Ishikawa (cell line): ENCODE measurements around the gene GUCY2D.

Source experiments
- CEBPB ChIP-seq: IDR thresholded peaks from 2 replicates; pipeline ENCODE4 v1.6.1; 2012
- CREB1 ChIP-seq: IDR thresholded peaks from 2 replicates; pipeline ENCODE4 v1.6.1; 2012; ENCODE audit warnings: low read depth
- EGR1 ChIP-seq: IDR thresholded peaks from 2 replicates; pipeline ENCODE4 v1.6.1; 2012
- EP300 ChIP-seq: IDR thresholded peaks from 2 replicates; pipeline ENCODE4 v1.6.1; 2012; ENCODE audit warnings: borderline replicate concordance
- FOXM1 ChIP-seq: IDR thresholded peaks from 2 replicates; pipeline ENCODE4 v1.6.1; 2012; ENCODE audit warnings: low read depth, borderline replicate concordance
- MAX ChIP-seq: IDR thresholded peaks from 2 replicates; pipeline ENCODE4 v1.6.1; 2012
- NFIC ChIP-seq: IDR thresholded peaks from 2 replicates; pipeline ENCODE4 v1.6.1; 2012
- RAD21 ChIP-seq: IDR thresholded peaks from 2 replicates; pipeline ENCODE4 v1.6.1; 2012; ENCODE audit warnings: low read depth
- REST ChIP-seq: IDR thresholded peaks from 2 replicates; pipeline ENCODE4 v1.6.1; 2012; ENCODE audit warnings: low read depth, mild to moderate bottlenecking
- TAF1 ChIP-seq: IDR thresholded peaks from 2 replicates; pipeline ENCODE4 v1.6.1; 2012; ENCODE audit warnings: low read depth, mild to moderate bottlenecking
- TCF12 ChIP-seq: IDR thresholded peaks from 2 replicates; pipeline ENCODE4 v1.6.1; 2012; ENCODE audit warnings: low read depth
- TEAD4 ChIP-seq: IDR thresholded peaks from 2 replicates; pipeline ENCODE4 v1.6.1; 2012
- USF1 ChIP-seq: IDR thresholded peaks from 2 replicates; pipeline ENCODE4 v1.6.1; 2012
- YY1 ChIP-seq: IDR thresholded peaks from 2 replicates; pipeline ENCODE4 v1.6.1; 2012; ENCODE audit warnings: low read depth
- ZBTB7A ChIP-seq: IDR thresholded peaks from 2 replicates; pipeline ENCODE4 v1.6.1; 2012; ENCODE audit warnings: low read depth

Gene GUCY2D

DNA sequence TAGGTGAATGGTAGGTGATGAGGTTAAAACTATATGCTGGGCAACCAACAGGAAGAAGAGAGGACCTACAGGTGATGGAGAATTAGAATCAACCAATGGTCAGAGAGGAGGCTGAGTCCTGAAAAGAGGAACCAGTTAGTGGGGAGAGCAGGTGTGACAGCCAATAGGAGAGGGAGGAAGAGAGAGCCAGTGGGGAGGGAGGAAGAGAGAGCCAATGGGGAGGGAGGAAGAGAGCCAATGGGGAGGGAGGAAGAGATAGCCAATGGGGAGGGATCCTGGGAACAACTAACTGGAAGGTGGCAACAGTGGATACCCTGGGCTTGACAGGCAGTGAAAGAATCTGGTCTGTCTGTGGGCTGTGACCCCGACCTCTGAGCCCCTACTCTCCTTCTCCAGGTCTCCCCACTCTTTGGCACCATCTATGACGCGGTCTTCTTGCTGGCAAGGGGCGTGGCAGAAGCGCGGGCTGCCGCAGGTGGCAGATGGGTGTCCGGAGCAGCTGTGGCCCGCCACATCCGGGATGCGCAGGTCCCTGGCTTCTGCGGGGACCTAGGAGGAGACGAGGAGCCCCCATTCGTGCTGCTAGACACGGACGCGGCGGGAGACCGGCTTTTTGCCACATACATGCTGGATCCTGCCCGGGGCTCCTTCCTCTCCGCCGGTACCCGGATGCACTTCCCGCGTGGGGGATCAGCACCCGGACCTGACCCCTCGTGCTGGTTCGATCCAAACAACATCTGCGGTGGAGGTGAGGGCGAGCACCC lies 3.7 kb downstream of the GUCY2D start:
- TF ChIP-seq RAD21 (no peak), USF1 (no peak), TCF12 (no peak), MAX (no peak), NFIC (no peak), EGR1 (no peak)

DNA sequence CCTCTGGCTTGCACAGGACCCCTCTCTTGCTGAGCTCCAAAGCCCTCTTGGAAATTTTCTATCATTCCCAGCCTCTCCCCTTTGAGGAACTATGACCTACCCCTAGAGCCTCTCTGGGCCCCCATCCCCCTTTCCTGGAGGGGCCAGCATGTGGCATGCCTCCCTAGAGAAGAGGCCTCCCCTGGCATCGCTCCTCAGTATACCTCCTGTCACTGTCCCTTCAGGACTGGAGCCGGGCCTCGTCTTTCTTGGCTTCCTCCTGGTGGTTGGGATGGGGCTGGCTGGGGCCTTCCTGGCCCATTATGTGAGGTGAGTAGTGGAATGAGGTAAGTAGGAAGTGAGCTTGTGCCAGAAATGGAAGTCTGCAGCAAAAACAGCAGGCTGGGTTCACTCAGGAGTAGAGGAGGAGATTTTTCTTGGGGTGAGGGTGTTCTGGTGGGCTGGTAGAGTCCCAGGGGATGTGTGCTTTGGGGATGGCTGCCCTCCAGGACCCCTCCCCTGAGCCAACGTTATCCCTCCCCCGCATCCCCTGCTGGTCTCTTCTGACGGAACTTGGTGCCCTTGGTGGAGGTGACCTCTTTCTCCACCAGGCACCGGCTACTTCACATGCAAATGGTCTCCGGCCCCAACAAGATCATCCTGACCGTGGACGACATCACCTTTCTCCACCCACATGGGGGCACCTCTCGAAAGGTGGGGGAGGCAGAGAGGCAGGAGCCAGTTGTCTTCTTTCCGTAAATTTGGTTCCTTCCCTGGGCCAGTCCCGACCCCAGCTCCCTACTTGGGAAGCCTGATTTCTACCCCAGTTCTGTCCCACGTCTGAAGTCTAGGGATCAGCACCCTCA lies 4.6 kb downstream of the GUCY2D start:
- TF ChIP-seq RAD21, result no peak

DNA sequence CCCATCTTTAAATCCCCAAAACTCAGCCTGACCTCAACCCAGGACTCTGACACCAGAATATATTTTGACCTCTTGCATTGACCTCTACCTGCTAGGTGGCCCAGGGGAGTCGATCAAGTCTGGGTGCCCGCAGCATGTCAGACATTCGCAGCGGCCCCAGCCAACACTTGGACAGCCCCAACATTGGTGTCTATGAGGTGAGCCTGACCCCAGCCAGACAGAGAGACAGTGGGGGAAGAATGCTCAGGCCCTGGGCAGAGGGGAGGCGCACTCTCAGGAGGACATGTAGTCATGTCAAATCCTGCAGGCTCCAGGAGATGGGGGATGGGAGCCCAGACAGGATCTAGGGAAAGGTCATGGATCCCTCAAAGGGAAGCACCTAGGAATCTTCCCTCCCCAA lies 5.4 kb downstream of the GUCY2D start:
- TF ChIP-seq EP300 (no peak), REST (no peak), RAD21 (no peak), CEBPB (no peak), FOXM1 (no peak), YY1 (no peak), EGR1 (no peak), USF1 (no peak), TCF12 (no peak), TEAD4 (no peak), CREB1 (no peak), TAF1 (no peak), NFIC (no peak), ZBTB7A (no peak), MAX (no peak)

DNA sequence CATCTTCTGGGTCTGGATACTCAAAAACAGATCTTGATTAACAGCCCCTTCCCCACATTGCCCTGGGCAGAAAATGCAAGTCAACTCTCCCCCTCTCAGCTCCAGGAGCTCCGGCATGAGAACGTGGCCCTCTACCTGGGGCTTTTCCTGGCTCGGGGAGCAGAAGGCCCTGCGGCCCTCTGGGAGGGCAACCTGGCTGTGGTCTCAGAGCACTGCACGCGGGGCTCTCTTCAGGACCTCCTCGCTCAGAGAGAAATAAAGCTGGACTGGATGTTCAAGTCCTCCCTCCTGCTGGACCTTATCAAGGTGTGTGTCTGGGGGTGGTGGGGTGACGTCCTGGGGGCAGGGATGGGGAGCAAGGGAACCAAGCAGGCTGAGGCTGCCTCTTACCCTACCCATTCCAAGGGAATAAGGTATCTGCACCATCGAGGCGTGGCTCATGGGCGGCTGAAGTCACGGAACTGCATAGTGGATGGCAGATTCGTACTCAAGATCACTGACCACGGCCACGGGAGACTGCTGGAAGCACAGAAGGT lies 9.7 kb downstream of the GUCY2D start:
- TF ChIP-seq RAD21 (no peak), NFIC (no peak), ZBTB7A (no peak), FOXM1 (no peak), EP300 (no peak), CREB1 (no peak), TCF12 (no peak), REST (no peak), YY1 (no peak), USF1 (no peak), TAF1 (no peak), EGR1 (no peak), MAX (no peak), CEBPB (no peak), TEAD4 (no peak)

DNA sequence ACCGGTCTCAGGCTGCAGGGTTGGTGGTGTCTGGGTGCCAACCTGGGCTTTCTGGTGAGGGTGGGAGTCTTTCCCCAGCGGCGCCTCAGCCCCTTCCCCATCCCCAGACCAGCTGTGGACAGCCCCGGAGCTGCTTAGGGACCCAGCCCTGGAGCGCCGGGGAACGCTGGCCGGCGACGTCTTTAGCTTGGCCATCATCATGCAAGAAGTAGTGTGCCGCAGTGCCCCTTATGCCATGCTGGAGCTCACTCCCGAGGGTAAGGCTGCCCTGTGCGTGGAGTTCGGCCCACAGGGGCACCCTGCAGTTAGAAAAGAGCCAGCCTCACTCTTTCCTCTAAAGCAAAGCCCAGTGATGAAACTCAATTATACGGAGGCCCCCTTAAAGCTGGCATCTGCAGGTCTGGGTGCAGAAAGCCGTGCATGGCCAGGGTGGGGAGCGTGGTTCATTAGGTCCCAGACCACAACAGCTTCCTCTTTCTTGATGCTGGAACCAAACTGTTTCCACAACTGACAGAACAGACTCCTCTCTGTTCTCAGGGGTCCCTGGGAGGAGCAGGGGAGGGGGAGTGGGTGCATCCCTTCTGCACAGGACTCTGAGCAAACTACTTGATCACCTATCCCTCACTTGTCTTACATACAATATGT lies 10.7 kb downstream of the GUCY2D start:
- no peak for TF ChIP-seq USF1
- no peak for TF ChIP-seq RAD21
- TF ChIP-seq REST, result no peak
- TF ChIP-seq TAF1, result no peak
- no peak for TF ChIP-seq YY1
- TF ChIP-seq TEAD4, result no peak
- TF ChIP-seq NFIC, result no peak
- no peak for TF ChIP-seq FOXM1
- no peak for TF ChIP-seq EP300
- no peak for TF ChIP-seq TCF12
- TF ChIP-seq CEBPB, result no peak
